Measurements from ENCODE around the gene DNER.

DNER gene

DNA sequence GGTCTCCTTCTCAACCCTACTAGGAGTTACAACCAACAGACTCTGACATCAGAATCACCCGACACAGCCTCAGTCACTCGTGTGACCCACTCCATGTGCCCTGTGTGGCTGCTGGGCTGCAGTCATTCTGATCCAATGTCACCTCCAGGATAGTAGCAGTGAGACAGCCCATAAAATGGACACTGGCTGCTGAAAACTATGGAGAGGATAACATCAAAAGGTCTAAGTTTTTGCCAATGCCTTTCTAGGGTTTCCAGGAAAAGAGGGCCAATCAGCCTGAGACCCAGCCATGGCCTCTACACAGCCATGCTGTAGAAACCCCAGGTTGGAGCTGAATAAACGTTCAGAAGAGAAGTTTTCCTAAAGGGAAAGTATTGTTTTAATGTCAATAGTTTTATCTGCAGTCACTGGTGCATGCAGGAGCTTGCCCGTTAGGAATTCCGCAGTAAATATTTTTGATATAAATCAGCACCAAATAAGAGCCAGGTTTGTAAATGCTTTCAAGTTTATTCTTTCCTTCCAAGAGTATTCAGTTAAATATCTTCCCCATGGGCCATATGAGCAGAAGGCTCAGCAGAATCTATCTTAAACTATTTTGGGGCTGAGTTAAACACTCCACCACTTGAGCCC, 351.1 kb downstream of the DNER start:
- DNase-seq (ENCODE audit: low read depth), result no peak
- no peak overlapping the region for H3K4me3 ChIP-seq (ENCODE audit: low read depth, low read length)
- TF ChIP-seq, protein P1, sequence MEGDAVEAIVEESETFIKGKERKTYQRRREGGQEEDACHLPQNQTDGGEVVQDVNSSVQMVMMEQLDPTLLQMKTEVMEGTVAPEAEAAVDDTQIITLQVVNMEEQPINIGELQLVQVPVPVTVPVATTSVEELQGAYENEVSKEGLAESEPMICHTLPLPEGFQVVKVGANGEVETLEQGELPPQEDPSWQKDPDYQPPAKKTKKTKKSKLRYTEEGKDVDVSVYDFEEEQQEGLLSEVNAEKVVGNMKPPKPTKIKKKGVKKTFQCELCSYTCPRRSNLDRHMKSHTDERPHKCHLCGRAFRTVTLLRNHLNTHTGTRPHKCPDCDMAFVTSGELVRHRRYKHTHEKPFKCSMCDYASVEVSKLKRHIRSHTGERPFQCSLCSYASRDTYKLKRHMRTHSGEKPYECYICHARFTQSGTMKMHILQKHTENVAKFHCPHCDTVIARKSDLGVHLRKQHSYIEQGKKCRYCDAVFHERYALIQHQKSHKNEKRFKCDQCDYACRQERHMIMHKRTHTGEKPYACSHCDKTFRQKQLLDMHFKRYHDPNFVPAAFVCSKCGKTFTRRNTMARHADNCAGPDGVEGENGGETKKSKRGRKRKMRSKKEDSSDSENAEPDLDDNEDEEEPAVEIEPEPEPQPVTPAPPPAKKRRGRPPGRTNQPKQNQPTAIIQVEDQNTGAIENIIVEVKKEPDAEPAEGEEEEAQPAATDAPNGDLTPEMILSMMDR (conservative IDR thresholded peaks at IDR 0.05; ENCODE audit: low read depth, low read length), result no peak

DNA sequence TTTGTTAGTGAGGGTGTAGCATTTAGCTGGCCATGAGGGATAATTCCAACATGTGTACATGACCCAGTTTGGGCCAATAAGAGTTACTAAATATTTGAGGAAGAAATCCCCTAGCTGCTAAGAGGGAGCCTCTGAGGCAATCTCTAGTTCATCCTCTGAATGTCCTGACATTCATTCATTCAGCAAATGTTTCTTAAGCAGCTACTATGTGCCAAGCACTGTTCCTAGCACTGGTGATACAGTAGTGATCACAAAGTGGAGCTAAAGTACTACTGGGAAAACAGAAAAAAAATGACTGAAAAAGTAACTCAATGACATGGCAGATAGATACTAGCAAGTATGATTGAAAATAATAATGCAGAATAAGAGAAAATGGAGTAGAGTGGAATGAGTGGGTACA, 363.5 kb downstream of the DNER start:
- H3K4me3 ChIP-seq (ENCODE audit: low read depth, low read length), result no peak overlapping the region
- TF ChIP-seq, protein P1 (conservative IDR thresholded peaks at IDR 0.05; ENCODE audit: low read depth, low read length), result no peak
- no peak for DNase-seq (ENCODE audit: low read depth)

DNA sequence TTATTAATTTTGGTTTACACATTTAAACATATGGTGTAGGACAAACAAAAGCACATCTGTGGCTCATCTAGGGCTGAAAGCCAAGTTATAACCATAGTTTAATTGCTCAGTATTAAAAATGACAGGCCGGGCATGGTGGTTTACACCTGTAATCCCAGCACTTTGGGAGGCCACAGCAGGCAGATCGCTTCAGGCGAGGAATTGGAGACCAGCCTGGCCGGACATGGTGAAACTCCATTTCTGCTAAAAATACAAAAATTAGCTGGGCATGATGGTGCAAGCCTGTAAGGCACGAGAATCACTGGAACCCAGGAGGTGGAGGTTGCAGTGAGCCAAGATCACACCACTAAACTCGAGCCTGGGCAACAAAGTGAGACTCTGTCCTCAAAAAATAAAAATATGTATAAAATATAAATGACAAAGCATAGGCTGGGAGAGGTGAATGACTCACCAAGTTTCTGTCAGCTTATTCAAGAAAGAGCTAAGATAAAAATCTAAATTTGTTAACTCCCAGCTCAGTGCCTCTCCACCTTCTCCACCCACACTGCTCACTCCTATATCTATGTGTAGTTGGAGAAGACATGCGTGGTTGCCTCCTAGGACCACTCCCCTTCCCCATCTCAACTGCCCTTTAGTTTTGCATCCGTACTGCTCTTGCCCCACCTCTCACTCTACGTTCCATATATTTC, 364.1 kb downstream of the DNER start:
- DNase-seq (ENCODE audit: low read depth), result peak; percentile 30
- no peak overlapping the region for H3K4me3 ChIP-seq (ENCODE audit: low read depth, low read length)
- TF ChIP-seq, protein P1 (conservative IDR thresholded peaks at IDR 0.05; ENCODE audit: low read depth, low read length), result no peak

DNA sequence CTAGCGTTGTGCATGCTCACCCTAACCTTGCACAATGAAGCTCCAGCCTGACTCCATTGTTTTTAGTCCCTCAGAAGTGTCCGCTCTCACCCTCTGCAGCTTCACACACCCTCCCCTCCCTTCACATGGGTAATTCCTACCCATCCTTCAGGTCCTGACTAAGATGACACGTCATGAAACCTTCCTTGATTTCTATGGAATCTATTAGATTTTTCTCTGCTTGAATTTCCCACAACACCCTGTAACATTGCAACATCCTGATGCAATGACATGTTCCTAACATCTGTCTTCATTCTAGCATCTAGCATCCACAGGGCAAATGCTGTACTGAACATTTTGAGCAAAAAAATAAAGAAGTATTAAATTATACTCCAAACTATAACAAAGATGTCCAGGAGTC, 366.2 kb downstream of the DNER start:
- H3K4me3 ChIP-seq (ENCODE audit: low read depth, low read length), result no peak overlapping the region

DNA sequence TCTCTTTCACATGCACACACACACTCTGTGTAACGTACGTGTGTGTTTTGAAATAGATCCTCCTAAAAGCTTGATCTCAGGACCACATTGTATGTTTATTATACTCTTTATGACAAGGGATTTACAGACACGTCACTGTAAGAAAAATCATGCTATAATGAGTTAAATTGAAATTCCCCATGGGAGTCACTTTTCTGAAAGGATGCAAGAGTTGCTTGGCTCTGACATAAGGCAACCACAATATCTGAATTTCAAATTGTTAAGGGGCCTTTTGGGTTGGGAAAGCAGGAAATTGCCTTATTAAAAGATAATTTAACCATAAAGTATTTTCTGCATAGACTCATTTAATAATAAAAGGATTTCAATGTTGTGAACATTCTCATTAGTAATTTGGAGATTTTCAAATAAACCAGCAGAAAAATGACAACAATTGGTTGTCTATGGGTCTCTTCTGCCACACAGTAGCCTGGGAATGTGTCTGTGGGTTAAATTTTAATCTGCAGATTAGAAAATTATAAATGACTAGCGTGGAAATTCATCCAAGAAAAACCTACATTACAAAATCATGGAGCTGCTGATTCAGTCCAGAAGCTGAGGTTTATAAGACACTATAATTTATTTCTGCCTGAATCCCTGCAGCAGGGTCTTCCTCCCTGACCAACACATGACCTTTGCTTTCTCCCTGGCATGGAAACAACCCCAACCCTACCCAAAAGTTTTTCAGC, 367.4 kb downstream of the DNER start:
- H3K4me3 ChIP-seq (ENCODE audit: low read depth, low read length), result no peak overlapping the region
- TF ChIP-seq, protein P1 (conservative IDR thresholded peaks at IDR 0.05; ENCODE audit: low read depth, low read length), result no peak
- DNase-seq (ENCODE audit: low read depth), result no peak

More for the DNA sequence above, 366.2 kb downstream of the DNER start:
- TF ChIP-seq, protein P1 (conservative IDR thresholded peaks at IDR 0.05; ENCODE audit: low read depth, low read length), result no peak
- peak; percentile 49 for DNase-seq (ENCODE audit: low read depth)

DNA sequence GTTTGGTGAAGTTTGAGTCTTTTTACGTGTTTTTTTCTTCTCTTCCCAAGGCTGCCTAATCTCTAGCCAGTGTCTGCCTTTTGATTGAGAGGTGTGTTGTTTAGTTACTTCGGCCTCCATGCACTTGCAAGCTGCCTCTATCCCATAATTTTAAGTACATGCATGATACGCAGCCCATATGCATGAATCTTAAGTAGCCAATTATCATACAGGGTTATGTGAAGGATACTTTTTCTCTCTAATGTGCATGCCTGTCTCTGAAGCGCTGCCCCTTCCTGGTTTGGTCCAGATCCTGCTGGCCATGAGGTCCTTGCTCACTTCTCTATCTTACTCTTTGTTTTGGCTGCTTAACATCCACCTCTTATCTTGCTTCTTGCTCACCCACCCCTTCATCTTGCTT, 369.4 kb downstream of the DNER start:
- H3K4me3 ChIP-seq (ENCODE audit: low read depth, low read length), result no peak overlapping the region
- DNase-seq (ENCODE audit: low read depth), result no peak
- TF ChIP-seq, protein P1 (conservative IDR thresholded peaks at IDR 0.05; ENCODE audit: low read depth, low read length), result no peak

Measured in choroid plexus epithelial cell (primary cell).